HG03469 (cell line): ENCODE data around the gene PTPN5.
A peak's percentile ranks its signal among the peaks of the same experiment; 100 is the strongest.

Experiments used
- ATAC-seq: cut with Tn5 transposase; IDR thresholded peaks from one replicate; pipeline ENCODE4 v1.9.1; 2021; ENCODE audit warnings: mild to moderate bottlenecking, moderate library complexity, moderate number of reproducible peaks; ENCODE audit not compliant: unreplicated experiment

PTPN5 gene

GRCh38 chr11:18743365-18743764, 48.2 kb downstream of the PTPN5 start:
- no peak for ATAC-seq

GRCh38 chr11:18741783-18742182, 49.8 kb downstream of the PTPN5 start:
- no peak for ATAC-seq

- ATAC-seq: no peak
Observed at GRCh38 chr11:18739685-18740084, 51.9 kb downstream of the PTPN5 start.

GRCh38 chr11:18737642-18738041, 54.0 kb downstream of the PTPN5 start:
- ATAC-seq: no peak

GRCh38 chr11:18736590-18737148, 54.9 kb downstream of the PTPN5 start:
- no peak for ATAC-seq

- ATAC-seq: no peak
Observed at GRCh38 chr11:18733202-18733601, 58.4 kb downstream of the PTPN5 start.

GRCh38 chr11:18731949-18732821, 59.4 kb downstream of the PTPN5 start:
- no peak for ATAC-seq

- ATAC-seq: no peak
Observed at GRCh38 chr11:18731441-18731840, 60.2 kb downstream of the PTPN5 start.

- ATAC-seq: no peak
Observed at GRCh38 chr11:18730020-18730419, 61.6 kb downstream of the PTPN5 start.

GRCh38 chr11:18729426-18729825, 62.2 kb downstream of the PTPN5 start:
- ATAC-seq: no peak

- no peak for ATAC-seq
Observed at GRCh38 chr11:18728658-18729057, 62.9 kb downstream of the PTPN5 start.

- ATAC-seq: no peak
Observed at GRCh38 chr11:18727479-18728236, 63.9 kb downstream of the PTPN5 start.

- no peak for ATAC-seq
Observed at GRCh38 chr11:18726040-18726439, 65.6 kb downstream of the PTPN5 start, which contains the start of gene IGSF22. Gene IGSF22, minus strand, starts transcription at chr11:18726188. Its CDS starts 1,952 bp downstream, at chr11:18724236.

GRCh38 chr11:18723991-18724390, 67.6 kb downstream of the PTPN5 start:
- ATAC-seq: no peak

- no peak for ATAC-seq
Observed at GRCh38 chr11:18722293-18722637, 69.3 kb downstream of the PTPN5 start.

- ATAC-seq: peak; percentile 54
Observed at GRCh38 chr11:18721561-18722292, 69.9 kb downstream of the PTPN5 start.

GRCh38 chr11:18720808-18721560, 70.6 kb downstream of the PTPN5 start:
- ATAC-seq: peak; percentile 42

- no peak for ATAC-seq
Observed at GRCh38 chr11:18720091-18720807, 71.3 kb downstream of the PTPN5 start.

- no peak for ATAC-seq
Observed at GRCh38 chr11:18715476-18715875, 76.1 kb downstream of the PTPN5 start.

GRCh38 chr11:18714443-18714780, 77.2 kb downstream of the PTPN5 start:
- ATAC-seq: no peak
